ENCODE results near the gene TXNDC8. TPM values are rescaled to one million over a fixed set of nuclear protein-coding genes. Genes with fewer than 3 reads are reported as not detected.

TXNDC8 gene
- total and polyA plus RNA-seq, 8 donors, result not detected

DNA sequence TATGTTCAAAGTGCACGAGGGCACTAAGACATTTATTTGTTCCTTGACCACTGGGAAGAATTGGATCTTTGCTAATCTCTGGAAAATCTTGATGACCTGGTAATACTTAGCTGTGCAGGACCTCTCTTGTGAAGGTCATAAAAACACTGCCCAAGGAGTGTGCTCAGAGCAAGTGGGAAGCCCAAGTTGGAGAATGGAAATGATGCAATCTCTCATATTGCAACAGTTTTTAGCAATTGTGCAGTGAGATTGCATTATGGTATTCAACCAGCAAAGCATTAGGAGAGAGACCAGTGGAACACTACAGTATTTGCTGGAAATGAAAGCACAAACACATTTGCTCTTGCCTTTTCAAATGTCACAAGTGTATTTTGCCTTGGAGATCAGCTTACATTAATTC is 34.5 kb downstream of the TXNDC8 start:
- Histone ChIP-seq H3K9me3 (no peaks in the 10 kb centered on the region), H3K27me3 (no peaks in the 10 kb centered on the region), H3K27ac (no peak overlapping the region), H3K4me3 (no peak overlapping the region), H3K4me1 (no peaks in the 10 kb centered on the region), H3K36me3 (no peaks in the 10 kb centered on the region)
- DNase-seq (no peak), ATAC-seq (peak in 1 of 4 donors; percentile 32), FAIRE-seq (no peak)
- intact Hi-C loops (cut with DNase I), result loop anchor here in 1 of 3 donors (10.0 kb wide), 1 partner anchor 128 kb away; no protein-coding TSS in a partner anchor
- 63 to 77% methylated on average over 1 of the region's 1 CpG for WGBS, 2 donors
- TF ChIP-seq, protein P1, sequence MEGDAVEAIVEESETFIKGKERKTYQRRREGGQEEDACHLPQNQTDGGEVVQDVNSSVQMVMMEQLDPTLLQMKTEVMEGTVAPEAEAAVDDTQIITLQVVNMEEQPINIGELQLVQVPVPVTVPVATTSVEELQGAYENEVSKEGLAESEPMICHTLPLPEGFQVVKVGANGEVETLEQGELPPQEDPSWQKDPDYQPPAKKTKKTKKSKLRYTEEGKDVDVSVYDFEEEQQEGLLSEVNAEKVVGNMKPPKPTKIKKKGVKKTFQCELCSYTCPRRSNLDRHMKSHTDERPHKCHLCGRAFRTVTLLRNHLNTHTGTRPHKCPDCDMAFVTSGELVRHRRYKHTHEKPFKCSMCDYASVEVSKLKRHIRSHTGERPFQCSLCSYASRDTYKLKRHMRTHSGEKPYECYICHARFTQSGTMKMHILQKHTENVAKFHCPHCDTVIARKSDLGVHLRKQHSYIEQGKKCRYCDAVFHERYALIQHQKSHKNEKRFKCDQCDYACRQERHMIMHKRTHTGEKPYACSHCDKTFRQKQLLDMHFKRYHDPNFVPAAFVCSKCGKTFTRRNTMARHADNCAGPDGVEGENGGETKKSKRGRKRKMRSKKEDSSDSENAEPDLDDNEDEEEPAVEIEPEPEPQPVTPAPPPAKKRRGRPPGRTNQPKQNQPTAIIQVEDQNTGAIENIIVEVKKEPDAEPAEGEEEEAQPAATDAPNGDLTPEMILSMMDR (IDR thresholded peaks at IDR 0.05), result no peak

DNA sequence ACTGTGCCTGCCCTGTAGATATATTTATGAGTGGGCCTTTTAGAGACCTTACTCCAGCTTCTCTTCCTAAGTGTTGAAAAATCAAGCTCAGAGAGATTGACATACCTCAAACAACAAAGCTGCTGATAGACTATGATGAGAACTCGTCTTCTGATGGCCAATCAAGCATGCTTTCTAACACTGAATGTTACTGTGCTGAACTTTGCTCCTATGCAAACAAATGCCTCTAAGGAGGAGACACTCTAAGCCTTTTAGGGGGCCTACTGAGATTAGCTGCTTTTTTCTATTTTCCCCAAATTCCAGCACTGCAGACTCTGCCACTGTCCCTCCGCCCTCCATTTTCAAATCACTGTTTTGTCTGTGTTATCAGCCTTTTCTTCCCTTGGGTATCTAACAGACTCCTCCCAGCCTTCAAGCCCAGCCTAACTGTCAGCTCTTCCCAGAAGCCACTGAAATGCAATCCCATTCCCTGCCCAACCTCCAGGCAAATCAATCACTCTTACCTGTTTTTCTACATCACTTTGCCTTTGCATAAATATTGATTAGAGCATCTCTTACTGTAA is 39.5 kb downstream of the TXNDC8 start:
- no peak for ATAC-seq

DNA sequence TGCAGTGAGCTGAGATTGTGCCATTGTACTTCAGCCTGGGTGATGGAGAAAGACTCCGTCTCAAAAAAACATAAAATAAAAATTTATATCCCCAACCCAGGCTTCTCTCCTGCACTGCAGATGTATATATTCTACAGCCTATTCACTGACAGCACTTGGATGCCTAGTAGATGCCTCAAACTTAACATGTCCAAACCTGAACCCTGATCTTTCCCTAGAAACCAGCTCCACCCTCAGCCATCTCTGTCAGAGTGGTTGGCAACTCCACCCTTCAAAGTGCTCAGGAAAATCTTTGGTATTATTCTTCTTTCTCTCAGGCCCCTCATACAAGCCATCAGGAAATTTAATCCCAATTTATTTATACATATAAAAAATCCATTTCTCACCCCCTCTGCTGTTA is 44.4 kb downstream of the TXNDC8 start:
- no peak for FAIRE-seq
- no peaks in the 10 kb centered on the region for H3K27me3 ChIP-seq
- no peaks in the 10 kb centered on the region for H3K36me3 ChIP-seq
- ATAC-seq, result no peak
- intact Hi-C loops (cut with DNase I), result no loop called here
- no peak overlapping the region for H3K4me3 ChIP-seq
- H3K9me3 ChIP-seq, result no peaks in the 10 kb centered on the region
- TF ChIP-seq, protein P1 (IDR thresholded peaks at IDR 0.05), result no peak
- no peak for DNase-seq
- no peaks in the 10 kb centered on the region for H3K4me1 ChIP-seq
- WGBS, 2 donors, result 81 to 91% methylated on average over 1 of the region's 1 CpG
- no peak overlapping the region for H3K27ac ChIP-seq

More for the DNA sequence above, 39.5 kb downstream of the TXNDC8 start:
- WGBS, 2 donors, result 51 to 56% methylated on average over 2 of the region's 2 CpGs
- TF ChIP-seq, protein P1 (IDR thresholded peaks at IDR 0.05), result no peak
- no peak for DNase-seq
- Histone ChIP-seq H3K4me1 (no peaks in the 10 kb centered on the region), H3K4me3 (no peak overlapping the region), H3K36me3 (no peaks in the 10 kb centered on the region), H3K9me3 (no peaks in the 10 kb centered on the region), H3K27ac (no peak overlapping the region), H3K27me3 (no peaks in the 10 kb centered on the region)
- no peak for FAIRE-seq
- intact Hi-C loops (cut with DNase I), result no loop called here

- H3K9me3 ChIP-seq, result no peaks in the 10 kb centered on the region
- H3K27me3 ChIP-seq, result no peaks in the 10 kb centered on the region
- H3K27ac ChIP-seq, result no peak overlapping the region
- H3K4me3 ChIP-seq, result no peak overlapping the region
- WGBS, 2 donors, result 86% methylated on average over 28 of the region's 28 CpGs
- FAIRE-seq, result no peak
- DNase-seq, result peak in 1 of 6 donors; percentile 51
- H3K4me1 ChIP-seq, result no peaks in the 10 kb centered on the region
- ATAC-seq, result no peak
- H3K36me3 ChIP-seq, result no peaks in the 10 kb centered on the region
- intact Hi-C loops (cut with DNase I), result no loop called here
- TF ChIP-seq, protein P1 (IDR thresholded peaks at IDR 0.05), result no peak
Measured at GRCh38 chr9:110291921-110292557, 45.6 kb downstream of the TXNDC8 start.

GRCh38 chr9:110290001-110290400 is 47.7 kb downstream of the TXNDC8 start:
- ATAC-seq (no peak), DNase-seq (no peak), FAIRE-seq (no peak)
- no peaks in the 10 kb centered on the region for H3K27me3 ChIP-seq
- H3K9me3 ChIP-seq, result no peaks in the 10 kb centered on the region
- WGBS, 2 donors, result 57 to 88% methylated on average over 1 of the region's 1 CpG
- no peak overlapping the region for H3K27ac ChIP-seq
- TF ChIP-seq, protein P1 (IDR thresholded peaks at IDR 0.05), result no peak
- no peak overlapping the region for H3K4me3 ChIP-seq
- H3K36me3 ChIP-seq, result no peaks in the 10 kb centered on the region
- H3K4me1 ChIP-seq, result no peaks in the 10 kb centered on the region
- intact Hi-C loops (cut with DNase I), result no loop called here
